Testis (tissue), 3 donors: ENCODE data around the gene CLCN6. TPM values are rescaled to one million over a fixed set of nuclear protein-coding genes. Genes with fewer than 3 reads are reported as not detected.

Experiments
- DNase-seq: peaks from one replicate; pipeline ENCODE4 v3.0.0-alpha.2; 2019
- H3K27ac ChIP-seq, 2 donors: fragments of 200-600 bp; sonication (generic); one replicate each; pipeline ENCODE4 v1.5.1; 2019
- H3K27me3 ChIP-seq: fragments of 200-600 bp; sonication (generic); one replicate; pipeline ENCODE4 v1.5.1; 2019
- H3K36me3 ChIP-seq: fragments of 200-600 bp; sonication (generic); one replicate; pipeline ENCODE4 v1.5.1; 2017; ENCODE audit warnings: low read depth; ENCODE audit errors: missing control alignments
- H3K4me1 ChIP-seq: fragments of 200-600 bp; sonication (generic); one replicate; pipeline ENCODE4 v1.5.1; 2019
- H3K4me3 ChIP-seq, 2 donors: fragments of 200-600 bp; sonication (generic); one replicate each; pipeline ENCODE4 v1.5.1; 2017 to 2019
- H3K9me3 ChIP-seq: fragments of 200-600 bp; sonication (generic); one replicate; pipeline ENCODE4 v1.5.1; 2017
- CTCF ChIP-seq, 3 experiments: fragments of 450-650 bp in 2 of 3; fragments of 200-600 bp in 1 of 3; sonication (generic) in 1 of 3; IDR thresholded peaks; one replicate each; pipeline ENCODE4 v1.5.1; 2016 to 2019; ENCODE audit warnings: antibody characterized with exemption in 3 of 3, mild to moderate bottlenecking in 2 of 3, moderate library complexity in 1 of 3
- POLR2A ChIP-seq: fragments of 450-650 bp; IDR thresholded peaks from one replicate; pipeline ENCODE4 v1.6.1; 2017; ENCODE audit warnings: antibody characterized with exemption, mild to moderate bottlenecking, moderate library complexity
- WGBS, 2 donors: methylation state at CpG; one replicate each; pipeline ENCODE4 v1.1.5; 2018; 5-methylcytosine and 5-hydroxymethylcytosine counted together
- intact Hi-C: fragments of 100-400 bp; cut with DNase I; formaldehyde crosslinking; loops from one replicate; pipeline ENCODE4 v1.15.1; 2023; ENCODE audit warnings: low total_unique reads
- polyA plus RNA-seq: library from polyadenylated mRNA; stranded (reverse); fragments of 350-450 nt; fragmentation: Illumina TruSeq; extraction: RNeasy Lipid Tissue Mini Kit (QIAGEN cat#74804); gene quantifications from one replicate; pipeline ENCODE4 v1.2.3, GENCODE V29; 2014; ENCODE audit warnings: low read depth, low replicate concordance; ENCODE audit not compliant: insufficient read depth
- total RNA-seq, 2 donors: library from RNA; depleted of rRNA; stranded (reverse); fragments of >200 nt; gene quantifications; one replicate each; pipeline ENCODE4 v1.2.3, GENCODE V29; 2016

CLCN6 gene
- total and polyA plus RNA-seq, 3 donors from 2014 or later, result 47.9 to 91.7 (median 57.1) TPM

- H3K9me3 ChIP-seq, result no peaks in the 10 kb centered on the region
- DNase-seq, result no peak
- H3K27ac ChIP-seq, result no peak overlapping the region
- no peak overlapping the region for H3K4me3 ChIP-seq
- WGBS, 2 donors, result 94 to 100% methylated on average over 2 to 31 of the region's 31 CpGs
- no peaks in the 10 kb centered on the region for H3K36me3 ChIP-seq
- H3K27me3 ChIP-seq, result no peaks in the 10 kb centered on the region
- intact Hi-C loops, result no loop called here
- H3K4me1 ChIP-seq, result peaks cover 4% of the 10 kb centered on the region
- TF ChIP-seq POLR2A, result no peak
- no peak for TF ChIP-seq CTCF (IDR thresholded peaks at IDR 0.05)
Observed at GRCh38 chr1:11878081-11878890, 72.3 kb downstream of the CLCN6 start.

- Histone ChIP-seq H3K4me3 (no peak overlapping the region), H3K9me3 (no peaks in the 10 kb centered on the region), H3K27me3 (no peaks in the 10 kb centered on the region), H3K27ac (no peak overlapping the region), H3K4me1 (peaks cover 4% of the 10 kb centered on the region), H3K36me3 (no peaks in the 10 kb centered on the region)
- intact Hi-C loops, result no loop called here
- DNase-seq, result no peak
- no peak for TF ChIP-seq CTCF (IDR thresholded peaks at IDR 0.05)
- WGBS, 2 donors, result 82% methylated on average over 6 of the region's 6 CpGs; no CpG with 5 or more reads in 1 of the 2 donors
Observed at GRCh38 chr1:11878891-11879190, 72.8 kb downstream of the CLCN6 start.

GRCh38 chr1:11879311-11880180 lies 73.6 kb downstream of the CLCN6 start:
- Histone ChIP-seq H3K9me3 (no peaks in the 10 kb centered on the region), H3K4me1 (peaks cover 4% of the 10 kb centered on the region), H3K27me3 (no peaks in the 10 kb centered on the region), H3K36me3 (no peaks in the 10 kb centered on the region), H3K27ac (no peak overlapping the region), H3K4me3 (no peak overlapping the region)
- TF ChIP-seq CTCF (IDR thresholded peaks at IDR 0.05), result no peak
- TF ChIP-seq POLR2A, result no peak
- intact Hi-C loops, result no loop called here
- no peak for DNase-seq
- WGBS, 2 donors, result 72 to 74% methylated on average over 9 to 28 of the region's 28 CpGs

- TF ChIP-seq POLR2A (no peak), CTCF (IDR thresholded peaks at IDR 0.05) (no peak)
- H3K4me3 ChIP-seq, result no peak overlapping the region
- no peaks in the 10 kb centered on the region for H3K9me3 ChIP-seq
- H3K36me3 ChIP-seq, result no peaks in the 10 kb centered on the region
- H3K27ac ChIP-seq, result no peak overlapping the region
- DNase-seq, result no peak
- 80% methylated on average over 12 of the region's 12 CpGs; no CpG with 5 or more reads in 1 of the 2 donors for WGBS, 2 donors
- H3K27me3 ChIP-seq, result no peaks in the 10 kb centered on the region
- peaks cover 4% of the 10 kb centered on the region for H3K4me1 ChIP-seq
- intact Hi-C loops, result no loop called here
Observed at GRCh38 chr1:11880181-11880575, 74.2 kb downstream of the CLCN6 start.
